Activated CD4-positive, CD25-positive, alpha-beta regulatory T cell treated with anti-CD3 and anti-CD28 coated beads, Interleukin-2, amount 50 U/mL, for 72 hours (primary cell): Measurements from ENCODE around the gene ZDHHC15.
A peak's percentile ranks its signal among the peaks of the same experiment; 100 is the strongest.
"Not testable (repeated sequence)": the region's sequence is repeated elsewhere in the genome, so short reads cannot be mapped to it uniquely, and the experiment has no call there.

Experiments used
- DNase-seq: peaks from one replicate; pipeline ENCODE4 v3.0.0; 2021

Gene ZDHHC15

DNA sequence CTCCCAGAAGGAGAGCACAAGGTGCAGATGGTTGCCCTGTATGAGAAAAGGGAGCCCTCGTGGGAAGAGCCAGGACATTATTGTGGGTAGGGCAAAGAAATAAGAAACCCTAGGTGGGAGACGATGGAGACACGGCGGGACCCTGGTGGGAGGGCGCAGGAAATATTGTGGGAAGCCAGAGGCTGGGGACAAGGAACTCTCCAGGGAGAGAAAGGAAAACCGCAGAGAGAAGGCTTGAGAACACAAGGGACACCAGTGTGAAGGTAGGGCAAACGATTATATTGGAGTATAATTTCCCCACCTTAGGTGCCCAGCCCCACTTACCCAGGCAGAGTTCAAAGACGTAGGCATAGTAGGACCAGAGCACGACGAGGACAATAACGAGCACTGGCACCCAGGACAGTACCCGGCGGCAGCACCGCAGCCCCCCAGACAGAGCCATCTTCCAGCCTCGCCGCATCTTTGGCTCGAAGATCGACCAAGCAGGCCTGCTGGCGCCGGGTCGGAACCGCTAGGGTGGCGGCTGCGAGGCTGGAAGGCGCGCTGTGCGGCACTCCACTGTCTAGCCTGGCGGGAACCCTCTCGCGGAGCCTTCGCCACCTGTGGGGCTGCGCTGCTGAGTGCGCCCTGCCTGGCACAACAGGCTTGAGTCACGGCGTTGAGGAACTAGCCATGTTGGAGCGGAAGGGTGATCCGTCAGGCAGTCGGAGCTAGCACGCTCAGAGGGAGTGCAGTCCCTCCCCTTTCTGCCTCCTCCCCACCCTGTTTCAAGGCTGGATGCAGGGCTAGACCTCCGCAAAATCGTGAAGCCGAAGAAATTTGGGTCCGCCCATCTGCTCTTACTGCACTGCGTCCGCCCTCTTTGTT, at the start of gene ZDHHC15:
TSS of gene ZDHHC15 (minus strand) at position 473 of the 867 bp plus-strand sequence. CDS start at position 460, 13 bp downstream.
- DNase-seq: peak; percentile 39

DNA sequence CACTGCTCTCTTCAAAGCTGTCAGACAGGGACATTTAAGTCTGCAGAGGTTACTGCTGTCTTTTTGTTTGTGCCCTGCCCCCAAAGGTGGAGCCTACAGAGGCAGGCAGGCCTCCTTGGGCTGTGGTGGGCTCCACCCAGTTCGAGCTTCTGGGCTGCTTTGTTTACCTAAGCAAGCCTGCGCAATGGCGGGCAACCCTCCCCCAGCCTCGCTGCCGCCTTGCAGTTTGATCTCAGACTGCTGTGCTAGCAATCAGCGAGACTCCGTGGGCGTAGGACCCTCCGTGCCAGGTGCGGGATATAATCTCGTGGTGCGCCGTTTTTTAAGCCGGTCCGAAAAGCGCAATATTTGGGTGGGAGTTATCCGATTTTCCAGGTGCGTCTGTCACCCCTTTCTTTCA, 37.7 kb upstream of the ZDHHC15 start:
- DNase-seq: not testable (repeated sequence)

- no peak for DNase-seq
These were observed 24.9 kb upstream of the ZDHHC15 start for GRCh38 chrX:75547783-75548182.

GRCh38 chrX:75546724-75547511, 24.1 kb upstream of the ZDHHC15 start:
- no peak for DNase-seq

DNA sequence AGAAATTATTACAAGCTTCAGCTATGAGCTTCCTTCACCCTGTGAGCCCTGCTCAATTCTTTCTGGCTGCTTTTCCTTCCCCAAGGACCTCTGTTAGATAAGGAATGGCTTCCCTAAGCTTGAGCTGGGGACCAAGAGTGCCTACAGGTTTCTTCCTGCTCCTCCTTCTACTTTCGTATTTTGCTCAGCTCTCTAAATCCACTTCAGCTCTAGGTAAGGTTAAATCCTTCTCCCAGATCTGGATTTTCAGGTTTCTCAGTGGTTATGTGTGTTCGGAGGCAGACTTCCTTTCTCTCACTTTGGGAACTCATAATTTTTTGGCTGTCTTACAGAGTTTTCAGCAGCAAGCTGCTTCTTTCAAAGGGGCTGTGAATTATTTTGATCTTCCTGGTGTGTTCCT, 21.9 kb upstream of the ZDHHC15 start:
- DNase-seq: no peak

DNA sequence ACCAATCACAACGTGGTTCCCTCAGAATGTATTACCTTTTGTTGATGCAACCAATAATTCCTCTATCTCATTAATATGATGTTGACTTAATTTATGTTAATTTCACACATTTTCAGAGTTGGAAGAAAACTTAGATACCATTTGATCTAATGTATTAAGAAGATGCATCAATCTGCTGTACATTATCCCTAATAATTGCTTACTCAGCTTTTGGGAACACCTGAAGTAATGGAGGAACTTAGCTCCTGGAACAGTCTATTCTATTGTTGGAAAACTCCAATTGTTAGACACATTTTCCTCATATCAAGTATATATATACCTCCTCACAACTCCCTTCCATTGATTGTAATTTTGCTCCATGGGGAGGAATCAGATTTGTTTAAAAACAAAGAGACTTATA, 38.9 kb downstream of the ZDHHC15 start:
- DNase-seq: no peak

- DNase-seq: not testable (repeated sequence)
These were observed 61.1 kb downstream of the ZDHHC15 start for GRCh38 chrX:75461780-75462179.

DNA sequence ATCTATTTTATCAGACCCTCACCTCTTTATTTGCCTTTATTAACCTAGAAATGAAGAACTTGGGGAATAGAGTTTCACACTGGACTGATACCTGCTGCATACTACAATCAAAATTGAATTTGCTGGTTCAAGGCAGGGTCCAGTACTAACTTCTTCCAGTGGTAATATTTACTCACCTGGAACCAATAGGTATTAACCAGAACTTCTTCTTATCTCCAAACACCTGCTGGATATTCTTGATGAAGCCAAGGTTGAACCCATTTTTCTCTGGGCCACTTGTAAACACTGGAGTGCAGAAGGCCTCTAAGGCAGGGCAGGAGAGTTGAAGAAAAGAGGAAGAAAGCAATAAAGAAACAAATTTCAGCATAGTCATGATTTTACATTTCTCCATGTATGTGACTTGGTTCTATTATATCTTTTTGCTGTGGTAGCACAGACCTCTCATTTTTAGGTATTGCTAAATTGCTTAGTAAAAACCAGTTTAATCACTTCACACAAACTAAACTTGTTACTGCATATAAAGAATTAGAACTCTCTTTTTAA, 101.1 kb downstream of the ZDHHC15 start:
- no peak for DNase-seq

GRCh38 chrX:75407153-75407552, 115.7 kb downstream of the ZDHHC15 start:
- DNase-seq: not testable (repeated sequence)

GRCh38 chrX:75390470-75390869, 132.4 kb downstream of the ZDHHC15 start:
- no peak for DNase-seq

DNA sequence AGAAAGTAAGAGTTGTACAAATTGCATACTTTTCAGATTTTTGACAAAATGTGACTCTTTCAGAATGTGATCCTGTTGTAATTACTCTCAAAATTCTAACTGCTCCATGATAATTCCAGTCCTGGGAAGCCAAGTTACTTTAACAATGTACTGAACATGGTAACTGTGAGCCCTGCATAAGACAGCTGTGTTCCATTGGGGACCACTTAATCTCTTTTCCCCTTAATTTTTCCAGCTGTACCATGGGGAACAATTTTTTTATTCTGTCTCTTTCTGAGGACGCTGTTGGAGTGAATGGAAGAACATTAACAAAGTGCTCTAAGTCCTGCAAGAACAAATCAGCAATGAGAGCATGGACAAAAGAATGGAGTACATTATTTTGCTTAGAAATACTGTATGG, 153.1 kb downstream of the ZDHHC15 start:
- DNase-seq: no peak

GRCh38 chrX:75366861-75367260, 156.0 kb downstream of the ZDHHC15 start:
- no peak for DNase-seq

- DNase-seq: no peak
These were observed 157.4 kb downstream of the ZDHHC15 start for GRCh38 chrX:75365243-75365975.

DNA sequence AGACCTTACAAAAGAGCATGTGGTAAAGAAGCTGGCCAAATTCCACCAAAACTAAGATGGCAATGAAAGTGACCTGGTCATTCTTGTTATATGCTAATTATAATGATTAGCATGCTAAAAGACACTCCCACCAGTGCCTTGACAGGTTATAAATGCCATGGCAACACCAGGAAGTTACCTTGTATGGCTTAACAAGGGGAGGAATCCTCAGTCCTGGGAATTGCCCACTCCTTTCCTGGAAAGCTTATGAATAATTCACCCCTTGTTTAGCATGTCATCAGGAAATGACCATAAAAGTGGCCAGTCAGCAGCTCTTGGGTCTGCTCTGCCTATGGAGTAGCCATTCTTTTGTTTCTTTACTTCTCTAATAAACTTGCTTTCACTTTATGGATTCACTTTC, 161.0 kb downstream of the ZDHHC15 start:
- no peak for DNase-seq

DNA sequence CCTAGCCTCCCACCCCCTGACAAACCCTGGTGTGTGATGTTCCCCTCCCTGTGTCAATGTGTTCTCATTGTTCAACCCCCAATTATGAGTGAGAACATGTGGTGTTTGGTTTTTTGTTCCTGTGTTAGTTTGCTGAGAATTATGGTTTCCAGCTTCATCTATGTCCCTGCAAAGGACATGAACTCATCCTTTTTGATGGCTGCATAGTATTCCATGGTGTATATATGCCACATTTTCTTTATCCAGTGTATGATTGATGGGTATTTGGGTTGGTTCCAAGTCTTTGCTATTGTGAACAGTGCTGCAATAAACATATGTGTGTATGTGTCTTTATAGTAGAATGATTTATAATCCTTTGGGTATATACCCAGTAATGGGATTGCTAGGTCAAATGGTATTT, 174.2 kb downstream of the ZDHHC15 start:
- DNase-seq: not testable (repeated sequence)

GRCh38 chrX:75337525-75337924, 185.3 kb downstream of the ZDHHC15 start:
- DNase-seq: no peak

DNA sequence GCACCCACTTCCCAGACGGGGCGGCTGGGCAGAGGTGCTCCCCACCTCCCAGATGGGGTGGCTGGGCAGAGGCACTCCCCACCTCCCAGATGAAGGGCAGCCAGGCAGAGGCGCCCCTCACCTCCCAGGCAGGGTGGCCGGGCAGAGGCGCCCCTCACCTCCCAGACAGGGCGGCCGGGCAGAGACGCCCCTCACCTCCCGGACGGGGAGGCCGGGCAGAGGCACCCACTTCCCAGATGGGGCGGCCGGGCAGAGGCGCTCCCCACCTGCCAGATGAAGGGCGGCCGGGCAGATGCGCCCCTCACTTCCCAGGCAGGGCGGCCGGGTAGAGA, 187.7 kb downstream of the ZDHHC15 start:
- DNase-seq: no peak

GRCh38 chrX:75334407-75335126, 188.3 kb downstream of the ZDHHC15 start:
- DNase-seq: not testable (repeated sequence)

- DNase-seq: no peak
These were observed 195.2 kb downstream of the ZDHHC15 start for GRCh38 chrX:75327607-75328006.
